ENCODE results near the gene CHD5.
"Not testable (repeated sequence)": the region's sequence is repeated elsewhere in the genome, so short reads cannot be mapped to it uniquely, and the experiment has no call there.

CHD5 gene

GRCh38 chr1:6080469-6080868 is 99.7 kb downstream of the CHD5 start:
- no peak for DNase-seq

GRCh38 chr1:6077919-6078318 is 102.2 kb downstream of the CHD5 start:
- DNase-seq: no peak

GRCh38 chr1:6077506-6077905 is 102.6 kb downstream of the CHD5 start:
- no peak for DNase-seq

- not testable (repeated sequence) for DNase-seq
These were observed 103.1 kb downstream of the CHD5 start for GRCh38 chr1:6077061-6077460.

- no peak for DNase-seq
These were observed 104.4 kb downstream of the CHD5 start for GRCh38 chr1:6075748-6076147.

- no peak for DNase-seq
These were observed 105.8 kb downstream of the CHD5 start for GRCh38 chr1:6074192-6074901.

- DNase-seq: no peak
These were observed 106.6 kb downstream of the CHD5 start for GRCh38 chr1:6073480-6074053.

- no peak for DNase-seq
These were observed 107.2 kb downstream of the CHD5 start for GRCh38 chr1:6072774-6073479.

- no peak for DNase-seq
These were observed 108.9 kb downstream of the CHD5 start for GRCh38 chr1:6071219-6071618.

- no peak for DNase-seq
These were observed 109.6 kb downstream of the CHD5 start for GRCh38 chr1:6070450-6070974.

- peak; percentile 54 for DNase-seq
These were observed 110.5 kb downstream of the CHD5 start for GRCh38 chr1:6069573-6069972.

GRCh38 chr1:6068932-6069331 is 111.2 kb downstream of the CHD5 start:
- DNase-seq: peak; percentile 60

- DNase-seq: no peak
These were observed 112.0 kb downstream of the CHD5 start for GRCh38 chr1:6068073-6068472.

- DNase-seq: no peak
These were observed 113.4 kb downstream of the CHD5 start for GRCh38 chr1:6066680-6067079.

GRCh38 chr1:6065093-6065858 is 114.8 kb downstream of the CHD5 start:
- peak; percentile 84 for DNase-seq

GRCh38 chr1:6063532-6064053 is 116.5 kb downstream of the CHD5 start:
- DNase-seq: not testable (repeated sequence)

GRCh38 chr1:6062670-6063069 is 117.5 kb downstream of the CHD5 start:
- DNase-seq: no peak

GRCh38 chr1:6059866-6060265 is 120.3 kb downstream of the CHD5 start:
- no peak for DNase-seq

GRCh38 chr1:6057170-6057845 is 122.8 kb downstream of the CHD5 start:
- DNase-seq: no peak

GRCh38 chr1:6056572-6056948 is 123.6 kb downstream of the CHD5 start:
- no peak for DNase-seq

GRCh38 chr1:6054596-6054995 is 125.5 kb downstream of the CHD5 start:
- no peak for DNase-seq

- no peak for DNase-seq
These were observed 126.9 kb downstream of the CHD5 start for GRCh38 chr1:6053206-6053546.
